Activated naive CD8-positive, alpha-beta T cell treated with anti-CD3 and anti-CD28 coated beads, Interleukin-2, amount 50 U/mL, for 16 hours (primary cell): ENCODE results near the gene NOP53.
"Not testable (repeated sequence)": the region's sequence is repeated elsewhere in the genome, so short reads cannot be mapped to it uniquely, and the experiment has no call there.

Experiments used
- DNase-seq: peaks from one replicate; pipeline ENCODE4 v3.0.0-alpha.2; 2020; ENCODE audit warnings: low read depth, low spot score

The NOP53 gene

GRCh38 chr19:47754206-47755064, 9.1 kb downstream of the NOP53 start:
- no peak for DNase-seq

GRCh38 chr19:47755065-47755761, 9.9 kb downstream of the NOP53 start:
- no peak for DNase-seq

- no peak for DNase-seq
Observed at GRCh38 chr19:47755762-47756626, 10.6 kb downstream of the NOP53 start.

DNA sequence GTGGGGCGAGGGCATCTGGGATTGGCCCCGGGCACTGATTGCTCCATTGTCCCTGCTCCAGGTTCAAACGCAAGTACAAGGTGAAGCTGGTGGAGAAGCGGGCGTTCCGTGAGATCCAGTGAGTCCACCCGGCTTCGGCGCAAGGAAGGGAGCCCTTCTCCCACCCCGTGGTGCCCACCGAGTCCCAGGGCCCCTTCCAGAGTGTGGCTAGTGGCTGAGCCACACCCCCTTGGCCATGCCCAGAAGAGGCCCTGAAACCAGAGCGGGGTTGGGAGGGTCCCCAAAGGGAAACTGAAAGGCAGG, 11.2 kb downstream of the NOP53 start:
- DNase-seq = no peak

DNA sequence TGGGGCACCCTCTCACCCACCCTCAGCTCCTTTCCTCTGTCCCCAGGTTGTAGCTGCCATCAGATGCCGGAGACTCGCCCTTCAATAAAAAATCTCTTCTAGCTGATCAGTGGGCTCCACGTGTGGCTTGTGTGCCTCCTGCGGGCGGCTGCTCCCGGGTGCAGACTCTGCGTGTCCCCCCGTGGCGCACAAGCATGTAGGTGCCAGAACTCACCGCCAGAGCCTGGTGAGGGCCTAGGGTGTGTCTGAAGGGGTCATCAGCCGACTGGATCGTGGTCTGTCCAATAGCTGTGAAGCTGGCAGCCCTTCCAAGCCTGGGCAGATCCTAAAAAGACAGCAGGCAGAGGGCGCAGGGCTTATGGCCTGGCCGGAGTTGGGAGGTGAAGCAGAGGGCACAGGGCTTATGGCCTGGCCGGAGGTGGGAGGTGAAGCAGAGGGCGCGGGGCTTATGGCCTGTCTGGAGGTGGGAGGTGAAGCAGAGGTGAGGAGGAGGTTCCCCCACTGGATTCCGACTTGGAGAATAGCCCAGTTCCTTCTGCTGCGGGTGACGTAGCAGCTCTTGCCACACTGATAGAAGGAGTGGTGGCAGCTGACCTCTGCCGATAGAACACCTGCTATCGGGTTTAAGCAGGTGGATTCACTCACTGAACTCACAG, 11.7 kb downstream of the NOP53 start:
- DNase-seq = no peak

DNA sequence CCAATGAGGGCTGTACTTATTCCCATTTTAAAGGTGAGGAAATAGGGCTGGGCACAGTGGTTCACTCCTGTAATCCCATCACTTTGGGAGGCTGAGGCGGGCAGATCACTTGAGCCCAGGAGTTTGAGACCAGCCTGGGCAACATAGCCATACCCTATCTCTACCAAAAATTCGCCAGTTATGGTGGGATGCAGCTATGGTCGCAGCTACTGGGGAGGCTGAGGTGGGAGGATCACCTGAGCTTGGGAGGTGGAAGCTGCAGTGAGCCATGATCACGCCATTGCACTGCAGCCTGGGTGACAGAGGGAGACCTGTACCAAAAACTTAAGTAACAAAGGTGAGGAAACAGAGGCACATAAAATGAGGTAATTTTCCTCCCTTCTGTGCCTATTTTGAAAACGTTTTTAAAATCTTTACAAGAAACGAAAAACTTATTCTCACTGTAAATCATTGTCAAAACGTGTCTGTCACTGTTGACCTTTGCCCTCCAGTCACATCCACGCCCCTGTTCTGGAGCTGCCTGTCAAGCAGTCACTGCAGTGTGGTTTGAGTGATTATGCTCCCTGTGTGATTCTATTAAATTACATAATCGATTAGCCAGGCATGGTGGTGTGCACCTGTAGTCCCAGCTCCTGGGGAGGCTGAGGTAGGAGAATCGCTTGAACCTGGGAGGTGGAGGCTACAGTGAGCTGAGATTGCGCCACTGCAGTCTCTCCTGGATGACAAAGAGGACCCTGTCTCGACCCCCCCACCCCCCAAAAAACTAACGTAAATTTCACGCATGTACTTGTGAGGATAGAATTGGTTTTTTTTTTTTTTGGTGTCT, 12.5 kb downstream of the NOP53 start:
- DNase-seq = no peak

DNA sequence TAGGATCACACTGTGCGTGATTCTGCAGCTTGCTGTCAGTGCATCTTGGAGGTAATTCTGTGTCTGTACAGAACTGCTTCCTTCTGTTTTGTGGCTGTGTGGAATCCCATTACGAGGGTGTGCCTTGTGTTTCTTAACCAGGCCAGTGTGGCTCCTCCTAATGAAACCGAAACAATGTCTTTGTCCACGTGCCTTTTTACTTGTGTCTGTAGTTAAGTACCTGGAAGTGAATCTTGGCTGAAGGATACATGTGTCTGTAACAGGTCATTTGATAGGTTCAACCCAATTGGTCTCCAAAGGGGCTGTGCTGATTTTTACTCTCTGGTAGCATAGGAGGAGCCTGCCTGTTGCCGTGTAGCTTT, 13.1 kb downstream of the NOP53 start:
- DNase-seq = no peak

GRCh38 chr19:47760632-47760999, 15.3 kb downstream of the NOP53 start:
- no peak for DNase-seq

- no peak for DNase-seq
Observed at GRCh38 chr19:47761566-47761965, 16.2 kb downstream of the NOP53 start.

GRCh38 chr19:47762151-47762550, 16.8 kb downstream of the NOP53 start:
- no peak for DNase-seq

DNA sequence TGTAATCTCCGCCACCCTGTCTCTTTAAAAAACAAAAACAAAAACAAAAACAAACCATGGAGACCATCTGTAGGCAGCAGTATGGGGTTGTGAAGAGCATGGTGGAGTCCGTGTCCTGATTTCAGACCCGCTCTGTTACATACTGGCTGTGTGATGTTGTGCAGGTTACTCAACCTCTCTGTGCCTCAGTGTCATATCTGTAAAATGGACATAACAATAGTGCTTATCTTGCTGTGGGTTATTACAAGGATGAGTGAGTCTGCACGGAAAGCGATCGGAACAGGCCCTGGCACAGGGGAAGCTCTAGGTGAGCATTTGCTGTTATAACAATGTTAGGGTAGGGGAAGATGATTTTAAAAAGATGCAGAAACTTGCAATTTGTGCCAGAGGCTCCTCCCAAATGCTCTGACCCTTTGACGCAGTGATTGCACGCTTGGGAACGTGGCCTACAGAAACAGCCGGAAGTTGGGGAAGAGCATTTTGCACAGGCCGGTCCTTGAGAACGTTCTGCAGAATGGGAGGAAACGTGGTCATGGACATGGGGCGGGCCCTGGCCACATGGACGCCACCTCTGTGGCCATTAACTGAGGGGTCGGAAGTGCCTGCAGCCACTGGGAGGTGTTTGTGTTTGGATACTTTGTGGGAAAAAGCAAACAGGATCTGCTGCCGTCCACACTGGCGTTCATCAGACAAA, 17.4 kb downstream of the NOP53 start:
- no peak for DNase-seq

DNA sequence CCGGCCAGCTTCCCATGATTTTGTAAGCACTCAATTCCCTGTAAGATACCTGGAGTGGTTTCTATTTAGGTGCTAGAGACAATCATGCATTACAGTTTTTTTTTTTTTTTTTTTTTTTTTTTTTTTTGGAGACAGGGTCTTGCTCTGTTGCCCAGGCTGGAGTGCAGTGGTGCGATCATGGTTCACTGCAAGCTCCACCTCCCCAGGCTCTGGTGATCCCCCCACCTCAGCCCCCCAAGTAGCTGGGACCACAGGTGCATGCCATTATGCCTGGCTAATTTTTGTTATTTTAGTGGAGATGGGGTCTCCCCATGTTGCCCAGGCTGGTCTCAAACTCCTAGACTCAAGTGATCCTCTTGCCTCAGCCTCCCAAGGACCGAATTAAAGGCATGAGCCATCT, 19.4 kb downstream of the NOP53 start:
- not testable (repeated sequence) for DNase-seq

GRCh38 chr19:47765523-47766358, 20.4 kb downstream of the NOP53 start:
- DNase-seq = no peak

DNA sequence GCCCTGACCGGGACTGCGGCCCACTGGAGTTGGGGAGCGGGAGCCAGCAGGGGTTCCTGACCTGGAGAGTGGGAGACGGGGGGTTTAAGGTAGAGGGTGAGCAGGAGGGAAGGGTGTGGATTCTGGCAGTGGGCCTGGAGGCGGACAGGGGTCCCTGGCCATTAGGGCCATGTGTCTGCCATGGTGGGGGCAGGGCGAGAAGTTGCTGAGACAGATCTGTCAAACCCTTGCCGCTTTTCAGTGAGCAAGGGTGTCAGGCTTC, 20.9 kb downstream of the NOP53 start:
- no peak for DNase-seq

DNA sequence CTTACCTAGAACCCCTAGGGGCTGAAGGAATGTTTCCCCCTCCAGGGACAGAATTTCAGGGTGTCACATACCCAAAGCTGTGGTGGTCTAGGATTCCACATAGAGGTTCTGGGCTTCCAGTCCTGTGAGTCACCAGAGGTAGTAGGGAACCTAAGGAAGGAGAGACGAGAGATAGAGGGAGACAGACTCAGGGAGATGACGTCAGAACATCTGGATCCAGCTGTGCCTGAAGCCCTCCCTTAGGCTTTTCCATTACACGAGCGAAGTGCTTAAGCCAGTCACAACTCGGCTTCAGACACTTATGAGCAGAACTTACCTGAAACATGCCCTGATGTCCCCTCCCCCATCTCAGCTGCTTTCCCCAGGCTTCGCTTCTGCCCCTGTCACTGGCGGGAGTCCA, 21.3 kb downstream of the NOP53 start:
- DNase-seq = no peak

DNA sequence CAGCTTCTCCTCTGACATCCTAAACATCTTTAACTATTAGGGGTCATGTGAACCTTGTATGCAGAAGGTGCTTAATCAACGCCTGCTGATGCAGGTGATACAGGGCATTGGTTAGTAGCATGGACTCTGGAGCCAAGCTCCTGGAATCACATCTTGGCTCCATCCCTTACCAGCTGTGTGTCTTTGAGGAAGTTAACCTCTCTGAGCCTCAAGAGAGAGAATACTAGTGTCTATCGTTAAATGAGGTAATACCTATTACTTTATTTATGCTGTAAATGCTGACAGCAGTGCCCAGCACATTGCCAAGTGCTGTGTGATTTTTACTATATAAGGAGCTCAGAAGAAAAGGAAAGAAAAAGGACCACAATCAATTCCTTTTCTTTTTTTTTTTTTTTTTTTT, 22.0 kb downstream of the NOP53 start:
- DNase-seq = no peak

GRCh38 chr19:47768604-47769003, 23.3 kb downstream of the NOP53 start:
- DNase-seq = no peak

DNA sequence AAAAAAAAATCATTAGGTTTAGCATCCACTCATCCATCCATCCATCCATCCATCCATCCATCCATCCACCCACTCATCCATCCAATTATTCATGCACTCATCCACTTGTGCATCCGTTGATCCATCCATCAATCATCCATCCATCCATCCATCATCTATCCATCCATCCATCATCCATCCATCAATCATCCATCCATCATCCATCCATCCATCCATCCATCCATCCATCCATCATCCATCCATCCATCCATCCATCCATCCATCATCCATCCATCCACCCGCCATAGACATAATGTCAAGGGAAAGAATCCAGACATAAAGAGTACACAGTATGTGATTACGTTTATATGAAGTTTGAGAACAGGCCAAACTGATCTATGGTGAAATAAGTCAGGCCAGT, 24.2 kb downstream of the NOP53 start:
- DNase-seq = no peak

- DNase-seq = not testable (repeated sequence)
Observed at GRCh38 chr19:47771291-47771690, 25.9 kb downstream of the NOP53 start.

DNA sequence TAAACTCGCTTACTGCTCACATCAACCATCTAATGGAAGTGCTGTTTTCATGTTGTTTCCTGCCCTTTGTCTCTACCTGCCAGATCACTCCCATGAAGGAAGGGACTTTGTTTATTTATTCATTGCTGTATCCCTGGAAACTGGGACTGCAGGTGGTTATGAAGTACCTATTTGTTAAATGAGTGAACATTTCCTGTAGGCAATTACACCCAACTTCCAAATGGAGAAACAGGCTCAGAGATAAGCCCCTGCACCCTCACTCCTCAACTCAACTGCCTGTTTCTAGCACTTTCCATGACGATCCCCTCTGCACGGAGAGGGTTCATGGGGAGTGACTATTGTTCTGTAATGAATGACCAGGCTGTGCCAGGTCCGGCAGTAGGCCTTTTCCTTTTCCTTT, 31.2 kb downstream of the NOP53 start:
- no peak for DNase-seq
